GM19438 (cell line): ENCODE measurements around the gene TMEM254.
"Not testable (repeated sequence)": the region's sequence is repeated elsewhere in the genome, so short reads cannot be mapped to it uniquely, and the experiment has no call there.

Source experiments
- ATAC-seq: cut with Tn5 transposase; IDR thresholded peaks from one replicate; pipeline ENCODE4 v1.9.1; 2021; ENCODE audit warnings: low read depth; ENCODE audit not compliant: unreplicated experiment

The TMEM254 gene

GRCh38 chr10:80078448-80079311 is at the start of gene TMEM254:
Gene TMEM254, plus strand, starts transcription at chr10:80078665. Its CDS starts 35 bp downstream, at chr10:80078700.
- peak; percentile 84 for ATAC-seq

GRCh38 chr10:80029205-80029604 is 49.3 kb upstream of the TMEM254 start:
- ATAC-seq, result peak; percentile 89

- ATAC-seq, result not testable (repeated sequence)
These were observed 48.6 kb upstream of the TMEM254 start for GRCh38 chr10:80029865-80030264.

GRCh38 chr10:80032503-80032902 is 46.0 kb upstream of the TMEM254 start:
- no peak for ATAC-seq

- not testable (repeated sequence) for ATAC-seq
These were observed 43.7 kb upstream of the TMEM254 start for GRCh38 chr10:80034766-80035165.

- ATAC-seq, result not testable (repeated sequence)
These were observed 43.0 kb upstream of the TMEM254 start for GRCh38 chr10:80035430-80035829.

GRCh38 chr10:80036921-80037500 is 41.5 kb upstream of the TMEM254 start:
- not testable (repeated sequence) for ATAC-seq

- ATAC-seq, result not testable (repeated sequence)
These were observed 40.2 kb upstream of the TMEM254 start for GRCh38 chr10:80038226-80038625.

GRCh38 chr10:80041162-80041561 is 37.3 kb upstream of the TMEM254 start:
- no peak for ATAC-seq

GRCh38 chr10:80044935-80045334 is 33.5 kb upstream of the TMEM254 start:
- not testable (repeated sequence) for ATAC-seq

- ATAC-seq, result peak; percentile 65
These were observed 31.6 kb upstream of the TMEM254 start for GRCh38 chr10:80046629-80047441.

GRCh38 chr10:80050752-80051151 is 27.7 kb upstream of the TMEM254 start:
- no peak for ATAC-seq

GRCh38 chr10:80051993-80052392 is 26.5 kb upstream of the TMEM254 start:
- ATAC-seq, result no peak

- ATAC-seq, result no peak
These were observed 22.7 kb upstream of the TMEM254 start for GRCh38 chr10:80055760-80056159.

- no peak for ATAC-seq
These were observed 21.3 kb upstream of the TMEM254 start for GRCh38 chr10:80057171-80057570.

- ATAC-seq, result no peak
These were observed 14.2 kb upstream of the TMEM254 start for GRCh38 chr10:80064120-80064886.

- no peak for ATAC-seq
These were observed 11.7 kb upstream of the TMEM254 start for GRCh38 chr10:80066809-80067208.

- ATAC-seq, result not testable (repeated sequence)
These were observed 10.6 kb upstream of the TMEM254 start for GRCh38 chr10:80067821-80068220.

GRCh38 chr10:80068270-80068669 is 10.2 kb upstream of the TMEM254 start:
- ATAC-seq, result no peak

GRCh38 chr10:80070057-80070456 is 8.4 kb upstream of the TMEM254 start:
- ATAC-seq, result no peak
